Endothelial cell of umbilical vein (primary cell): Measurements from ENCODE around the gene RPS24. TPM values are rescaled to one million over a fixed set of nuclear protein-coding genes. Genes with fewer than 3 reads are reported as not detected.

Experiments
- BruUV-seq: library from RNA; stranded (reverse); fragments of 400-500 nt; replicated peaks from 2 replicates; lab custom pipeline; 2021; lab: Mats Ljungman, UMichigan
- CTCF ChIA-PET: fragments of 300-600, 350-600 bp; sonication (Branson Sonifier 250); formaldehyde crosslinking; loops from one replicate; lab custom pipeline; 2021; ENCODE audit warnings: antibody characterized with exemption, inconsistent platforms; lab: Charles Lee
- POLR2A ChIA-PET: fragments of 300-600, 350-600 bp; sonication (Branson Sonifier 250); formaldehyde crosslinking; loops from one replicate; lab custom pipeline; 2021; ENCODE audit warnings: antibody characterized with exemption, inconsistent platforms; lab: Charles Lee
- DNase-seq: peaks from one replicate; pipeline ENCODE4 v3.0.0-alpha.2; 2011; ENCODE audit warnings: low read depth, low spot score
- FAIRE-seq: peaks from 2 replicates; lab custom pipeline; 2011; peaks lifted over from hg19 to GRCh38; lab: Jason Lieb, UNC
- H2AFZ ChIP-seq: 2 replicates; pipeline ENCODE4 v1.6.0; 2012; ENCODE audit warnings: low read depth, low read length, control low read depth, inconsistent platforms
- H3K27ac ChIP-seq: 2 replicates; pipeline ENCODE4 v1.5.1; 2011; ENCODE audit warnings: low read depth, mild to moderate bottlenecking, control low read depth, low read length, moderate library complexity; ENCODE audit not compliant: insufficient read depth
- H3K27me3 ChIP-seq, 2 experiments: 2 replicates each; pipeline versions ENCODE4 v1.6.0 to v1.6.1; 2011; ENCODE audit warnings: low read length in 2 of 2, mixed read lengths in 1 of 2; ENCODE audit not compliant: control insufficient read depth in 2 of 2, insufficient read depth in 2 of 2
- H3K36me3 ChIP-seq, 2 experiments: 2 replicates in 1 of 2; 3 replicates in 1 of 2; pipeline ENCODE4 v1.5.1; 2011; ENCODE audit warnings: low read length in 2 of 2, mild to moderate bottlenecking in 1 of 2, moderate library complexity in 1 of 2; ENCODE audit not compliant: control insufficient read depth in 2 of 2, insufficient read depth in 2 of 2; ENCODE audit errors: extremely low read depth in 1 of 2
- H3K4me1 ChIP-seq: 3 replicates; pipeline ENCODE4 v1.5.1; 2011; ENCODE audit warnings: mild to moderate bottlenecking, low read length; ENCODE audit not compliant: control insufficient read depth, insufficient read depth; ENCODE audit errors: extremely low read depth
- H3K4me2 ChIP-seq: 2 replicates; pipeline ENCODE4 v1.6.1; 2011; ENCODE audit warnings: low read length, control low read depth, mixed read lengths; ENCODE audit not compliant: insufficient read depth
- H3K4me3 ChIP-seq, 3 experiments: fragments of 200-600 bp in 1 of 3; sonication (generic), shearing (Covaris generic) in 1 of 3; replicated peaks in 1 of 3; 2 replicates each; pipeline ENCODE4 v1.5.1; 2011 to 2016; ENCODE audit warnings: control low read depth in 3 of 3, low read length in 3 of 3, mild to moderate bottlenecking in 2 of 3, inconsistent platforms in 1 of 3, low read depth in 1 of 3, moderate library complexity in 1 of 3; ENCODE audit not compliant: insufficient read depth in 1 of 3
- H3K79me2 ChIP-seq: 2 replicates; pipeline ENCODE4 v1.6.0; 2012; ENCODE audit warnings: low read length, inconsistent platforms; ENCODE audit not compliant: control insufficient read depth, insufficient read depth
- H3K9ac ChIP-seq: replicated peaks from 2 replicates; pipeline ENCODE3; 2011; ENCODE audit warnings: low read length, control low read depth; ENCODE audit not compliant: insufficient read depth; ENCODE audit errors: extremely low read depth
- H3K9me1 ChIP-seq: replicated peaks from 3 replicates; pipeline ENCODE4 v1.6.0; 2011; ENCODE audit warnings: mild to moderate bottlenecking, low read length; ENCODE audit not compliant: control insufficient read depth, insufficient read depth; ENCODE audit errors: extremely low read depth
- H3K9me3 ChIP-seq: replicated peaks from 2 replicates; pipeline ENCODE4 v1.5.1; 2012; ENCODE audit warnings: low read length, inconsistent platforms; ENCODE audit not compliant: control insufficient read depth, insufficient read depth
- H4K20me1 ChIP-seq: replicated peaks from 2 replicates; pipeline ENCODE3; 2011; ENCODE audit warnings: mild to moderate bottlenecking, low read length; ENCODE audit not compliant: control insufficient read depth, insufficient read depth; ENCODE audit errors: extremely low read depth
- EZH2 ChIP-seq: IDR thresholded peaks from 2 replicates; pipeline ENCODE4 v1.6.1; 2012; ENCODE audit warnings: borderline replicate concordance, low read depth, mild to moderate bottlenecking, moderate library complexity, low read length, inconsistent platforms; ENCODE audit not compliant: severe bottlenecking
- FOS ChIP-seq: IDR thresholded peaks from 2 replicates; pipeline ENCODE4 v1.6.1; 2011; ENCODE audit warnings: mild to moderate bottlenecking, low read length, moderate library complexity, borderline replicate concordance; ENCODE audit not compliant: insufficient read depth
- GATA2 ChIP-seq: IDR thresholded peaks from 2 replicates; pipeline ENCODE4 v1.7.0; 2011; ENCODE audit warnings: low read depth, mild to moderate bottlenecking, moderate library complexity, mixed read lengths, low read length; ENCODE audit not compliant: insufficient read length, insufficient read depth
- JUN ChIP-seq: IDR thresholded peaks from 2 replicates; pipeline ENCODE4 v1.6.1; 2011; ENCODE audit warnings: borderline replicate concordance, low read depth; ENCODE audit not compliant: insufficient read length, insufficient read depth
- MYC ChIP-seq: IDR thresholded peaks from one replicate; pipeline ENCODE4 v1.6.1; 2011; ENCODE audit warnings: mild to moderate bottlenecking, low read depth, low read length
- POLR2A ChIP-seq: IDR thresholded peaks from 2 replicates; pipeline ENCODE4 v1.6.1; 2012; ENCODE audit warnings: low read depth, mild to moderate bottlenecking, control low read depth, low read length
- POLR2AphosphoS5 ChIP-seq: IDR thresholded peaks from 2 replicates; pipeline ENCODE4 v1.6.1; 2012; ENCODE audit warnings: low read depth, mild to moderate bottlenecking, control low read depth, low read length, moderate library complexity; ENCODE audit not compliant: insufficient read depth
- dilution Hi-C: fragments of 300-500 bp; cut with MboI; formaldehyde crosslinking; loops from one replicate; pipeline ENCODE4 v1.15.0; 2019; ENCODE audit warnings: low sequenced_read_pairs; ENCODE audit not compliant: extremely low pct_ligation_motif_present
- intact Hi-C: fragments of 100-400 bp; cut with micrococcal nuclease; formaldehyde crosslinking; loops from one replicate; pipeline ENCODE4 v1.10.0; 2022
- polyA plus RNA-seq, 4 experiments: library from polyadenylated mRNA; depleted of rRNA in 3 of 4; stranded (reverse) in 3 of 4; unstranded in 1 of 4; fragments of >200 nt; gene quantifications; 2 replicates each; pipeline versions ENCODE4 v1.2.1 to v1.2.3, GENCODE V29; 2011 to 2012; ENCODE audit warnings: missing spikeins in 1 of 4
- total RNA-seq: library from RNA; stranded (reverse); gene quantifications from 2 replicates; pipeline ENCODE4 v1.2.3, GENCODE V29; 2021
- TF ChIP-seq, protein P1 (sequence below): IDR thresholded peaks from 2 replicates; pipeline ENCODE4 v1.6.1; 2011; ENCODE audit not compliant: insufficient read depth, insufficient read length
- TF ChIP-seq, protein P2 (sequence below), 2 donors: IDR thresholded peaks; 1 replicate in 1 of 2; 2 replicates in 1 of 2; pipeline ENCODE4 v1.5.1; 2011; ENCODE audit warnings: low read length in 2 of 2, mild to moderate bottlenecking in 2 of 2, moderate library complexity in 2 of 2, control low read depth in 1 of 2, inconsistent platforms in 1 of 2, low read depth in 1 of 2; ENCODE audit not compliant: insufficient read depth in 1 of 2; ENCODE audit errors: extremely low read depth in 1 of 2

Gene RPS24
- total and polyA plus RNA-seq, 2 donors (not counting 3 experiments of a cell fraction or from before 2014, with no cell fraction given): 1,446 to 2,326 TPM

DNA sequence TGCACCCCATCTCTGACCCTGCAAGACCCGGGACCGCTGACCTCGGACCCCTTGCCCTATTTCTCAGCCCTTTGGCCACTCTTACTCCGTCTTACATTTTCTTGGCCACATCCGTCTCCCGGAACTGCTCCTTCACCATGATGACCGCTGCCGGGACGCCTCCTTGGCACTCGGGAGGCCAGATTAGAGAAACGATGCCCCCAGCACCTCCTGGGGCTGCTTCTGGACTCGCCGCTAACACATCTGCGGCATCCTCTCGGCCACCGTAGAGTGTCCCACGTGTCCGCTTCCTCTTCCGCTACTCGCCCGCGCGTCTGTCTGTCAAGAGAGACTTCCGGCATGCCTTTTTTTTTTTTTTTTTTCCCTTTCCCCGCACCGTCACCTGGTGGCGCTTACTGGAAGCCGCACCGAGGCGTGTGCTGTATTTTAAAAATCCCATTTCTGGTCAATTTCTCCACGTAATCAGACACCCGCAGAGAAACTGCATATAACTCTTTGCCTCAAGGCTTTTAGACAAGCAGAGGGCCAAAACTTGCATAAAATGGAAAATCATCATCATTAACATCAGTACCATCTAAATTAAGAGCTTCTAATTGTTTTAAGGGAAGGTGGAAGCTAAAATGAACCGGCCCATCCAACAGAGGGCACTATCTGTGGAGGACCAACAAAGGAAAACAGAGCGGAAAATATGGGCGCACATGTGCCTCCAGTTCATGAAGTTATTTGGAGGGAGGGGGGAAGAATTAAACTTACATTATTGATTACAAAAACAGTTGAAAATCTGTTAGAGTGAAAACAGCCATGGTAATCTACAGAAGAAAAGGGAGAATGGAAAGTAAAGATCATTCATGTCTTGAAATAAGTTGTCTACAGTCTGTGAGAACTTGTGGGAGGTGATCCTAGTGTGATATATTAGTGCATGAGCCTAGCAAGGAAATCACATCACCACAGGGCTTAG lies 4.1 kb upstream of the RPS24 start, which contains the start of gene POLR3A:
TSS of gene POLR3A (minus strand) at position 247 of the 958 bp plus-strand sequence. CDS start at position 139, 108 bp downstream.
- intact Hi-C loops: loop anchor here (1.0 to 5.0 kb wide), 5 partner anchors 82 to 943 kb away; partner anchors contain the start of gene DLG5
- TF ChIP-seq POLR2AphosphoS5 (peak; percentile 82), GATA2 (no peak), FOS (peak; percentile 10), MYC (peak; percentile 78), POLR2A (peak; percentile 68), EZH2 (no peak), JUN (no peak)
- TF ChIP-seq, protein P1, sequence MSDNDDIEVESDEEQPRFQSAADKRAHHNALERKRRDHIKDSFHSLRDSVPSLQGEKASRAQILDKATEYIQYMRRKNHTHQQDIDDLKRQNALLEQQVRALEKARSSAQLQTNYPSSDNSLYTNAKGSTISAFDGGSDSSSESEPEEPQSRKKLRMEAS: peak; percentile 95
- TF ChIP-seq, protein P2, sequence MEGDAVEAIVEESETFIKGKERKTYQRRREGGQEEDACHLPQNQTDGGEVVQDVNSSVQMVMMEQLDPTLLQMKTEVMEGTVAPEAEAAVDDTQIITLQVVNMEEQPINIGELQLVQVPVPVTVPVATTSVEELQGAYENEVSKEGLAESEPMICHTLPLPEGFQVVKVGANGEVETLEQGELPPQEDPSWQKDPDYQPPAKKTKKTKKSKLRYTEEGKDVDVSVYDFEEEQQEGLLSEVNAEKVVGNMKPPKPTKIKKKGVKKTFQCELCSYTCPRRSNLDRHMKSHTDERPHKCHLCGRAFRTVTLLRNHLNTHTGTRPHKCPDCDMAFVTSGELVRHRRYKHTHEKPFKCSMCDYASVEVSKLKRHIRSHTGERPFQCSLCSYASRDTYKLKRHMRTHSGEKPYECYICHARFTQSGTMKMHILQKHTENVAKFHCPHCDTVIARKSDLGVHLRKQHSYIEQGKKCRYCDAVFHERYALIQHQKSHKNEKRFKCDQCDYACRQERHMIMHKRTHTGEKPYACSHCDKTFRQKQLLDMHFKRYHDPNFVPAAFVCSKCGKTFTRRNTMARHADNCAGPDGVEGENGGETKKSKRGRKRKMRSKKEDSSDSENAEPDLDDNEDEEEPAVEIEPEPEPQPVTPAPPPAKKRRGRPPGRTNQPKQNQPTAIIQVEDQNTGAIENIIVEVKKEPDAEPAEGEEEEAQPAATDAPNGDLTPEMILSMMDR (IDR thresholded peaks at IDR 0.05; ENCODE audit: extremely low read depth in 1 of 2, insufficient read depth in 1 of 2, low read depth in 1 of 2, low read length in 2 of 2): peak; percentile 58 to 66
- CTCF ChIA-PET: interaction anchor here (0.6 to 1.4 kb wide), 10 partner anchors 12 to 1166 kb away, joined by 3 to 15 read pairs (median 3); no protein-coding TSS in a partner anchor
- DNase-seq (peak; percentile 95), FAIRE-seq (peak; percentile 73)
- BruUV-seq: no TSS peak
- Histone ChIP-seq H3K9me1 (no peaks in the 10 kb centered on the region), H3K27me3 (no peaks in the 10 kb centered on the region), H3K9ac (peak within 1 kb of the TSS; percentile 90), H3K4me3 (peak within 1 kb of the TSS; percentile 53 to 92 (median 82)), H4K20me1 (no peaks in the 10 kb centered on the region), H3K4me2 (peak within 1 kb of the TSS; percentile 73), H3K27ac (peak within 1 kb of the TSS; percentile 63), H3K9me3 (no peaks in the 10 kb centered on the region), H3K4me1 (peaks cover 34% of the 10 kb centered on the region), H2AFZ (peak within 1 kb of the TSS; percentile 73), H3K79me2 (peaks cover 34% of the 10 kb centered on the region), H3K36me3 (peaks cover 0 to 6% of the 10 kb centered on the region in 2 experiments)
- dilution Hi-C loops: no loop called here
- POLR2A ChIA-PET: interaction anchor here (0.7 kb wide), 2 partner anchors 292 to 1049 kb away, joined by 4 to 5 read pairs; no protein-coding TSS in a partner anchor
